Fibroblast of lung (primary cell): Measurements from ENCODE around the gene METTL25B. TPM values are rescaled to one million over a fixed set of nuclear protein-coding genes. Genes with fewer than 3 reads are reported as not detected.

ENCODE experiments used
- DNase-seq, 2 donors: peaks; one replicate each; pipeline versions ENCODE4 v3.0.0 to v3.0.0-alpha.2; 2010; ENCODE audit warnings: low read depth in 2 of 2
- H2AFZ ChIP-seq: 2 replicates; pipeline ENCODE4 v1.5.1; 2012; ENCODE audit warnings: low read length, control low read depth, inconsistent platforms
- H3K27ac ChIP-seq: 2 replicates; pipeline ENCODE4 v1.5.1; 2011; ENCODE audit warnings: low read length, control low read depth; ENCODE audit not compliant: insufficient read depth
- H3K27me3 ChIP-seq: 2 replicates; pipeline ENCODE4 v1.5.1; 2011; ENCODE audit warnings: mild to moderate bottlenecking, low read length; ENCODE audit not compliant: control insufficient read depth, insufficient read depth
- H3K36me3 ChIP-seq: 2 replicates; pipeline ENCODE4 v1.5.1; 2011; ENCODE audit warnings: low read length; ENCODE audit not compliant: control insufficient read depth, insufficient read depth
- H3K4me1 ChIP-seq: 2 replicates; pipeline ENCODE4 v1.5.1; 2011; ENCODE audit warnings: low read length; ENCODE audit not compliant: control insufficient read depth, insufficient read depth; ENCODE audit errors: extremely low read depth
- H3K4me2 ChIP-seq: 2 replicates; pipeline ENCODE4 v1.5.1; 2011; ENCODE audit warnings: low read length, control low read depth; ENCODE audit not compliant: insufficient read depth; ENCODE audit errors: extremely low read depth
- H3K4me3 ChIP-seq, 4 experiments: fragments of 200-600 bp in 1 of 4; sonication (generic) in 1 of 4; replicated peaks in 1 of 4; 2 replicates each; pipeline ENCODE4 v1.5.1; 2011 to 2016; ENCODE audit warnings: low read length in 4 of 4, low read depth in 3 of 4, mild to moderate bottlenecking in 3 of 4, control low read depth in 2 of 4, inconsistent platforms in 1 of 4, mixed read lengths in 1 of 4; ENCODE audit not compliant: insufficient read depth in 1 of 4; ENCODE audit errors: control extremely low read depth in 1 of 4
- H3K79me2 ChIP-seq: 2 replicates; pipeline ENCODE4 v1.5.1; 2012; ENCODE audit warnings: mild to moderate bottlenecking, low read length, inconsistent platforms; ENCODE audit not compliant: control insufficient read depth, insufficient read depth
- H3K9ac ChIP-seq: 2 replicates; pipeline ENCODE4 v1.5.1; 2011; ENCODE audit warnings: mild to moderate bottlenecking, low read length, control low read depth; ENCODE audit not compliant: insufficient read depth
- H3K9me3 ChIP-seq: 2 replicates; pipeline ENCODE4 v1.5.1; 2012; ENCODE audit warnings: low read depth, low read length; ENCODE audit not compliant: control insufficient read depth, insufficient read depth
- H4K20me1 ChIP-seq: 2 replicates; pipeline ENCODE4 v1.5.1; 2011; ENCODE audit warnings: low read length; ENCODE audit not compliant: control insufficient read depth, insufficient read depth; ENCODE audit errors: extremely low read depth
- EZH2 ChIP-seq: IDR thresholded peaks from 2 replicates; pipeline ENCODE4 v1.5.1; 2012; ENCODE audit warnings: low read length, control low read depth, mild to moderate bottlenecking; ENCODE audit errors: missing control alignments
- polyA plus RNA-seq, 2 donors: library from polyadenylated mRNA; depleted of rRNA in 1 of 2; stranded (reverse) in 1 of 2; unstranded in 1 of 2; fragments of >200 nt; gene quantifications; 2 replicates each; pipeline ENCODE4 v1.2.1, GENCODE V29; 2011 to 2012; ENCODE audit warnings: missing spikeins in 1 of 2
- total RNA-seq: library from RNA; depleted of rRNA; stranded (reverse); fragments of >200 nt; gene quantifications from 2 replicates; pipeline ENCODE4 v1.2.1, GENCODE V29; 2014
- TF ChIP-seq, protein P1 (sequence below), 2 donors: IDR thresholded peaks in 1 of 2; conservative IDR thresholded peaks in 1 of 2; 1 replicate in 1 of 2; 2 replicates in 1 of 2; pipeline ENCODE4 v1.5.1; 2011 to 2012; ENCODE audit warnings: low read length in 2 of 2, control low read depth in 1 of 2, inconsistent platforms in 1 of 2, low read depth in 1 of 2, mild to moderate bottlenecking in 1 of 2

Gene METTL25B
- total and polyA plus RNA-seq, 2 donors (not counting 1 experiment from before 2014, with no cell fraction given): 5.5 to 17.3 TPM

DNA sequence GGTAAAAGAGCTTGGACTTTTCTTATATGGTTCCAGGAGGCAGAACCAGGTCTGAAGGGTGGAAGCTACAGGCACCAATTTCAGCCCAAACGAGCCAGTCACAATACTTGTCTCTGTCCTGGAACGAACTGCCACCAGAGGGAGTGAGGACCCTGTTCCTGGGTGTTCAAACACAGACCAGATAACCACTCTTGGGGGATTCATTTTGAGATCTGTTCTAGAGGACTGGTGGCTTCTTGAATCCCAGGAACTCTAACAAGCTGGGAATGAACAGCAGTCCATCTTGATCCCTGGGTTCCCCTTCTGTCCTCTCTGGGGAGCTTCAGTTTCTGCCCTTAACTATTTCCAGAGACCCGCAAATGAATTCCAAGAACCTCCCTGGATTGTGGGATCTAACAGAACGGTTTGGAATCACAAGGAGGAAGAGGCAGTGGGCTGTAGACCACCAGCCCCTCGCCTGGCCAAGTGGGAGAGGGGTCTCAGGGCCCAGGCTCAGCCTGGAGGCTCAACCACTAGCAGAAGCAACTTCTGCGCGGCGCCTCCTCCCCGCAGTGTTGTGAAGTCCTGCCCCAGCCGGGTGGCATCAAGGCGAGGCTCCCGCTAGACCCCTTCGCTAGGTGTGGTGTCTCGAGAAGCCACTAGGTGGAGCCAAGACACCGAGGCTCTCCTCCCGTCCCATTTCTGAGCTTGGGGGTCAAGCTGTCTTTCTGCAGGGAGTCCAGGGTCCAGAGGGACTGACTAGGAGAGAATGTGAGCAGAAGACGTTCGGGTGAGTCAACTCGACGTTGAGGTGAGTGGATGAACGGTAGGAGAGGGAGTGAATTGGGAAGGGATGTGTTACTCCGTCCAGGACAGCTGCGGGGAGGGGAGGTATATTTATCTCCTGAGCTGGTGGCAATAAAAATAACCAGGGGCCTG lies 39.0 kb upstream of the METTL25B start:
- no peak overlapping the region for H3K27ac ChIP-seq
- H3K9me3 ChIP-seq: no peaks in the 10 kb centered on the region
- TF ChIP-seq, protein P1, sequence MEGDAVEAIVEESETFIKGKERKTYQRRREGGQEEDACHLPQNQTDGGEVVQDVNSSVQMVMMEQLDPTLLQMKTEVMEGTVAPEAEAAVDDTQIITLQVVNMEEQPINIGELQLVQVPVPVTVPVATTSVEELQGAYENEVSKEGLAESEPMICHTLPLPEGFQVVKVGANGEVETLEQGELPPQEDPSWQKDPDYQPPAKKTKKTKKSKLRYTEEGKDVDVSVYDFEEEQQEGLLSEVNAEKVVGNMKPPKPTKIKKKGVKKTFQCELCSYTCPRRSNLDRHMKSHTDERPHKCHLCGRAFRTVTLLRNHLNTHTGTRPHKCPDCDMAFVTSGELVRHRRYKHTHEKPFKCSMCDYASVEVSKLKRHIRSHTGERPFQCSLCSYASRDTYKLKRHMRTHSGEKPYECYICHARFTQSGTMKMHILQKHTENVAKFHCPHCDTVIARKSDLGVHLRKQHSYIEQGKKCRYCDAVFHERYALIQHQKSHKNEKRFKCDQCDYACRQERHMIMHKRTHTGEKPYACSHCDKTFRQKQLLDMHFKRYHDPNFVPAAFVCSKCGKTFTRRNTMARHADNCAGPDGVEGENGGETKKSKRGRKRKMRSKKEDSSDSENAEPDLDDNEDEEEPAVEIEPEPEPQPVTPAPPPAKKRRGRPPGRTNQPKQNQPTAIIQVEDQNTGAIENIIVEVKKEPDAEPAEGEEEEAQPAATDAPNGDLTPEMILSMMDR (conservative IDR thresholded peaks at IDR 0.05 in 1 of 2, IDR thresholded peaks at IDR 0.05 in 1 of 2; ENCODE audit: low read depth in 1 of 2, low read length in 2 of 2): peak; percentile 95
- no peak for TF ChIP-seq EZH2
- peak overlapping the region; percentile 13 for H3K9ac ChIP-seq
- peak overlapping the region; percentile 93 for H3K4me2 ChIP-seq
- no peaks in the 10 kb centered on the region for H3K36me3 ChIP-seq
- peak overlapping the region; percentile 82 for H2AFZ ChIP-seq
- DNase-seq: peak; percentile 78 to 83
- H3K27me3 ChIP-seq: no peaks in the 10 kb centered on the region
- H3K4me3 ChIP-seq: peak overlapping the region; percentile 34 to 49 (median 38)
- no peaks in the 10 kb centered on the region for H4K20me1 ChIP-seq
- peaks cover 15% of the 10 kb centered on the region for H3K4me1 ChIP-seq
- no peaks in the 10 kb centered on the region for H3K79me2 ChIP-seq

DNA sequence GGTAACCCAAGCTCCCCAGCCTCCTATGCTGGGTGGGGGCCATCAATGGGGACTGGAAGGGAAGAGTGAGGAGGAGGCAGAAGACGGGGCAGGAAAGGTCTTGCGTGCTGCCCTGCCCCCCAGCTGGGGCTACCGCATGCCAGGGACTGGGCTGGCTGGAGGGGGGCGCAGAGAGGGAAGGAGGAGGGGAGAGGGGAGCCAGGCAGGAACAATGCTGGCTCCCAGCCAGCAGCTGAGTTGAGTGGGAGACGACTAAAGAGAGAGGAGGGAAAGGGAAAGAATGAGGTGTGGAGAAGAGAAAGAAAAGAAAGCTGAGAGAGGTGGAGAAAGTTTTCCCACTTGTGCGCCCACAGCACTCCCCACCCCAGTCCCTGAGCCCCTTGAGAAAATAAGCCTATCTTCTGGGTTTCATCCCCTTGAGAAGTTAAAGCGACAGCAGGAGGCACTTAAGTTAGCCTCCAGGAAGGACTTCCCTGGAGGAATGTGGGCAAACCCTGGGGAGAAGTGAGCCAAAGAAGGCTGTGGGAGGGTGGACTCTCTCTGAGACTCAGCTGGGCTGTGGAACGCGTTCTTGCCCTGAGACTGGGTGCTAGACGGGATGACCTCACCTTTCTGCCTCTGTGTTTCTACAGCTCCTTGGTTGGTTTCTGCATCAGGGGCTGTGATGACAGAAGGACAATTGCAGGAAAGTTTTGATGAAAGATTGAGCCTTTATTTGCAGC lies 38.2 kb upstream of the METTL25B start:
- H3K9me3 ChIP-seq: no peaks in the 10 kb centered on the region
- no peak for TF ChIP-seq EZH2
- TF ChIP-seq, protein P1 (conservative IDR thresholded peaks at IDR 0.05 in 1 of 2, IDR thresholded peaks at IDR 0.05 in 1 of 2; ENCODE audit: low read depth in 1 of 2, low read length in 2 of 2): no peak
- peak overlapping the region; percentile 93 for H3K4me2 ChIP-seq
- no peaks in the 10 kb centered on the region for H4K20me1 ChIP-seq
- DNase-seq: peak in 1 of 2 donors; percentile 44
- no peak overlapping the region for H3K27ac ChIP-seq
- H3K27me3 ChIP-seq: no peaks in the 10 kb centered on the region
- peaks cover 15% of the 10 kb centered on the region for H3K4me1 ChIP-seq
- no peaks in the 10 kb centered on the region for H3K79me2 ChIP-seq
- no peak overlapping the region for H2AFZ ChIP-seq
- no peaks in the 10 kb centered on the region for H3K36me3 ChIP-seq
- H3K4me3 ChIP-seq: peak overlapping the region in 3 of 4 experiments; percentile 22 to 49 (median 25)
- H3K9ac ChIP-seq: no peak overlapping the region

DNA sequence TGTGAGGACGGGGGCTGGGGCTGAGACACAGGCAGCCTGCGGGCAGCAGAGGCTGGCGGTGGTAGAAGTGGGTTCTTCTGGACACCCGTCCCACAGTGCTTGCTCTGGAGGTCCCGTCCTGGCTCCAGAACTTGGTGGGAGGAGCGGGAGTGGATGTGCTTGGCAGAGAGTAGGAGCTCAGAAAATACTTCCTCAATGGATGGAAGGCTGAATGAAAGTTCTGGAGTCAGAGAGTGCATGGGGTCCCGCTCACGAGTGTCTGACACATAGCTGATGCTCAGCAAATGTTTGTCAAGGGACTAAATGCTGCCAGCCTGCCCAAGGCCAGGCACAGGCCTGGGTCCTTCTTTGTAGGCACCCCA lies 37.6 kb upstream of the METTL25B start:
- Histone ChIP-seq H3K79me2 (no peaks in the 10 kb centered on the region), H3K9me3 (no peaks in the 10 kb centered on the region), H2AFZ (no peak overlapping the region), H3K36me3 (no peaks in the 10 kb centered on the region), H3K4me3 (no peak overlapping the region), H4K20me1 (no peaks in the 10 kb centered on the region), H3K27ac (no peak overlapping the region), H3K4me1 (peaks cover 15% of the 10 kb centered on the region), H3K9ac (no peak overlapping the region), H3K4me2 (no peak overlapping the region), H3K27me3 (no peaks in the 10 kb centered on the region)
- DNase-seq: no peak
- TF ChIP-seq, protein P1 (conservative IDR thresholded peaks at IDR 0.05 in 1 of 2, IDR thresholded peaks at IDR 0.05 in 1 of 2; ENCODE audit: low read depth in 1 of 2, low read length in 2 of 2): no peak
